Smooth muscle cell (in vitro differentiated cells): ENCODE measurements around the gene SNCAIP. TPM values are rescaled to one million over a fixed set of nuclear protein-coding genes. Genes with fewer than 3 reads are reported as not detected.
A peak's percentile ranks its signal among the peaks of the same experiment; 100 is the strongest.

Experiments used
- DNase-seq: peaks from one replicate; lab custom pipeline; 2025; ENCODE audit not compliant: unreplicated experiment; lab: John Stamatoyannopoulos, UW
- H2AFZ ChIP-seq: fragments of 200-600 bp; sonication (generic); 2 replicates; pipeline ENCODE4 v1.6.0; 2016; ENCODE audit warnings: antibody characterized with exemption, low read depth, mild to moderate bottlenecking
- H3F3A ChIP-seq: fragments of 200-600 bp; sonication (generic); 2 replicates; pipeline ENCODE4 v1.6.0; 2017; ENCODE audit warnings: antibody characterized with exemption, low read depth
- H3K27ac ChIP-seq: fragments of 200-600 bp; sonication (generic); 2 replicates; pipeline ENCODE4 v1.5.1; 2016; ENCODE audit warnings: low read depth, mild to moderate bottlenecking
- H3K27me3 ChIP-seq: fragments of 200-600 bp; sonication (generic); 2 replicates; pipeline ENCODE4 v1.6.1; 2016; ENCODE audit warnings: low read depth, mild to moderate bottlenecking
- H3K36me3 ChIP-seq: fragments of 200-600 bp; sonication (generic); 2 replicates; pipeline ENCODE4 v1.5.1; 2016; ENCODE audit warnings: low read depth
- H3K4me1 ChIP-seq: fragments of 200-600 bp; sonication (generic); 2 replicates; pipeline ENCODE4 v1.5.1; 2016; ENCODE audit warnings: low read depth
- H3K4me2 ChIP-seq: fragments of 200-600 bp; sonication (generic); 2 replicates; pipeline ENCODE4 v1.6.0; 2016; ENCODE audit warnings: mild to moderate bottlenecking
- H3K4me3 ChIP-seq: fragments of 200-600 bp; sonication (generic); 2 replicates; pipeline ENCODE4 v1.5.1; 2016; ENCODE audit warnings: mild to moderate bottlenecking
- H3K79me2 ChIP-seq: fragments of 200-600 bp; sonication (generic); 2 replicates; pipeline ENCODE4 v1.6.0; 2016; ENCODE audit warnings: low read depth, mild to moderate bottlenecking
- H3K9ac ChIP-seq: fragments of 200-600 bp; sonication (generic); 2 replicates; pipeline ENCODE4 v1.6.0; 2016; ENCODE audit warnings: low read depth
- H3K9me3 ChIP-seq: fragments of 200-600 bp; sonication (generic); replicated peaks from 2 replicates; pipeline ENCODE4 v1.5.1; 2016; ENCODE audit warnings: low read depth
- H4K20me1 ChIP-seq: fragments of 200-600 bp; sonication (generic); 2 replicates; pipeline ENCODE4 v1.6.0; 2016; ENCODE audit warnings: low read depth
- WGBS: methylation state at CpG from one replicate; pipeline ENCODE4 v1.1.7; 2016; ENCODE audit warnings: low lambda C conversion rate; 5-methylcytosine and 5-hydroxymethylcytosine counted together
- polyA plus RNA-seq: library from polyadenylated mRNA; unstranded; fragments of >200 nt; fragmentation: Nextera tagmentation; extraction: Ambion mirVana; gene quantifications from 2 replicates; pipeline ENCODE4 v1.2.1, GENCODE V29; 2016
- total RNA-seq: library from RNA; depleted of rRNA; stranded (reverse); fragments of >200 nt; gene quantifications from 2 replicates; pipeline ENCODE4 v1.2.3, GENCODE V29; 2014
- TF ChIP-seq, protein P1 (sequence below): fragments of 200-600 bp; sonication (generic); IDR thresholded peaks from 2 replicates; pipeline ENCODE4 v1.5.1; 2017; ENCODE audit warnings: borderline replicate concordance, mild to moderate bottlenecking, antibody characterized with exemption; ENCODE audit not compliant: insufficient read depth, poor library complexity, severe bottlenecking

Gene SNCAIP
- total and polyA plus RNA-seq, 2 experiments from 2014 or later, result 7.2 to 8.0 TPM

DNA sequence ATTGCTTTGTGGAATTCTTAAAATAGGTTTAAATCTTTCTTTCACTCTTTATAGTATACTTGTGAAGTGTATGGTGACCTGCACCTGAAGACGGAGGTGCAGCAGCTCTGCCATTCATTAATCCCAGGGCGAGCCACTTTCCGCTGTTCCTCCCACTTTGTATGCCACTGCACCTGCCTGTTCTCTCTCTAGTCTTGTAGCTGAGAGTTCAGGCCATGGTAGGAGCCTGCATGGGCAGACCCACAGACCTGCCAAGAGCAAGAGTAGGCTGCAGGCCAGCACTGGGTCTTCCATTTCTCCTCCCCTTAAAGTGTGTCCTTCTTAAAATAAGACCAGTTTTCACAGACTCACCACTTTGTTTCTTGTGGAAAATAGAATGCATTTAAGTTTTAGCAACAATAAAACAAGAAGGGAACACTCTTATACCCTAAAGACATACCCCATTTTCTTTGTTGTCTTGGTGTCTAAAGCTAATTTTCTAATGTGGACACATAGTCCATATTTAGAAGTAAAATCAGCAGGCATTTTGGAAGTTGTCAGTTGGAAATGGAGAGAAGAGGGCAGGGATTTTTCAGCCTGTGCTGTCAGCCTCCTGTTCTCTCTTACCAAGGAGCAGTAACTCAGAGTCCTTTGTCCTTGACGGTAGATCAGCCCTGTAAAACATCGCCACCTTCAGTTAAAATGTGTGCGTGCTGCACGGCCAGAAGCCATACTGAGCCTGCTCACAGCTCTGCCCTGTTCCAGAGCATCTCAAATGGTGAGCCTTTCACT is 103.2 kb downstream of the SNCAIP start:
- Histone ChIP-seq H3K27ac (no peak overlapping the region), H3K36me3 (no peaks in the 10 kb centered on the region), H3F3A (no peaks in the 10 kb centered on the region), H3K9me3 (no peaks in the 10 kb centered on the region), H3K9ac (no peak overlapping the region), H3K4me2 (no peak overlapping the region), H3K79me2 (no peaks in the 10 kb centered on the region), H3K4me1 (no peaks in the 10 kb centered on the region), H4K20me1 (no peaks in the 10 kb centered on the region), H3K27me3 (no peaks in the 10 kb centered on the region), H3K4me3 (no peak overlapping the region), H2AFZ (no peak overlapping the region)
- 44% methylated on average over 7 of the region's 7 CpGs for WGBS
- TF ChIP-seq, protein P1, sequence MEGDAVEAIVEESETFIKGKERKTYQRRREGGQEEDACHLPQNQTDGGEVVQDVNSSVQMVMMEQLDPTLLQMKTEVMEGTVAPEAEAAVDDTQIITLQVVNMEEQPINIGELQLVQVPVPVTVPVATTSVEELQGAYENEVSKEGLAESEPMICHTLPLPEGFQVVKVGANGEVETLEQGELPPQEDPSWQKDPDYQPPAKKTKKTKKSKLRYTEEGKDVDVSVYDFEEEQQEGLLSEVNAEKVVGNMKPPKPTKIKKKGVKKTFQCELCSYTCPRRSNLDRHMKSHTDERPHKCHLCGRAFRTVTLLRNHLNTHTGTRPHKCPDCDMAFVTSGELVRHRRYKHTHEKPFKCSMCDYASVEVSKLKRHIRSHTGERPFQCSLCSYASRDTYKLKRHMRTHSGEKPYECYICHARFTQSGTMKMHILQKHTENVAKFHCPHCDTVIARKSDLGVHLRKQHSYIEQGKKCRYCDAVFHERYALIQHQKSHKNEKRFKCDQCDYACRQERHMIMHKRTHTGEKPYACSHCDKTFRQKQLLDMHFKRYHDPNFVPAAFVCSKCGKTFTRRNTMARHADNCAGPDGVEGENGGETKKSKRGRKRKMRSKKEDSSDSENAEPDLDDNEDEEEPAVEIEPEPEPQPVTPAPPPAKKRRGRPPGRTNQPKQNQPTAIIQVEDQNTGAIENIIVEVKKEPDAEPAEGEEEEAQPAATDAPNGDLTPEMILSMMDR, result peak; percentile 67
- no peak for DNase-seq

DNA sequence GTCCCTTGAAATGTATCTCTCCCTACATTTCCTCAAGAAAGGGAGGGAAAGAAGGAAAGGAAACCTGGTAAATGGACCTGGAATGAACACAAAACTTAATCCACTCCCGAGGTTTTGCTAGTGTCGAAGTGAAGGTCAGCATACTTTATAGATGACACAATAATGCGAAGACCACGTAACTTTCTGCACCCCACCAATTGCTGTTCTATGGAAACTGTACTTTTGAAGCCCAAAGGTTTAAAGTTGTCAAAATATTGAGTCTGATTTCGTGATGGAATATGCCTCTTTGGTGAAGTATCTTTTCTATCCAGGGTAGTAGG is 103.7 kb downstream of the SNCAIP start:
- H2AFZ ChIP-seq, result no peak overlapping the region
- WGBS, result 78% methylated on average over 5 of the region's 5 CpGs

DNA sequence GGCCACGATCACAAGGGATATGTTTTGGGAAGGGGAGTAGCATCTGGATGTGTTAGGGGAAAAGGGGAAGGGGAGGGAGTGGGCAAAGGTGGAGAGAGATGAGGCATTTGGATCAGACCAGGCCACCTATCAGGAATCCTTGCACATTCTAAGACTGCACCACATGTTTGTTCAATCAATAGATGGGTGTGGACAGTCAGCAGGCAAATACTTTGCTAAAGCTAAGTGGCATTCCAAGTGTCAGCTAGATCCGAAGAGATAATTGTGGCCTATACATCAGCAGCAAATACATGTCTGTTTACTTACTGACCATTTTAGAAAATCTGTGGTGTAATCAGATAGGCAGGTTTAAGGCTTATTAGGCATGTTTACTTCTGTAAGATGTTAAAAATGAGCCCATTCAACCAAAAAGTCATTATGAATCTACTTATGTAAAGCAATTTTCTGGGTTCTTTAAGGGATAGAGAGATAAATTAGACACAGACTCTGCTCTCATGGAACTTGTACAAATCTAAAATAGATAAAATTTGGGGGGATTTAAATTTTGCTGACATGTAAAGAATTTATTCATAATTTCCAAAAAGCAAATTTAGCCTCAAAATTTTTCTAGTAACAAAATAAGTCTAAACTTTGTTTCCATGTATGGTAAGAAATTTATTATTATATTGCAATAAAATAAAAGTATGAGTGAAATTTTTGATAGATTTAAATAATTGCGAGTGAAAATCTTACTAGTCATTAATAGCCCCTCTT is 107.3 kb downstream of the SNCAIP start:
- Histone ChIP-seq H3K27me3 (no peaks in the 10 kb centered on the region), H3K9ac (no peak overlapping the region), H3K27ac (no peak overlapping the region), H4K20me1 (no peaks in the 10 kb centered on the region), H3K4me1 (no peaks in the 10 kb centered on the region), H3K79me2 (no peaks in the 10 kb centered on the region), H3K9me3 (no peaks in the 10 kb centered on the region), H2AFZ (no peak overlapping the region), H3K4me2 (no peak overlapping the region), H3K36me3 (no peaks in the 10 kb centered on the region), H3K4me3 (no peak overlapping the region), H3F3A (no peaks in the 10 kb centered on the region)
- WGBS, result 78% methylated on average over 3 of the region's 3 CpGs
- DNase-seq, result no peak
- TF ChIP-seq, protein P1, result no peak

More for the DNA sequence above, 103.7 kb downstream of the SNCAIP start:
- no peaks in the 10 kb centered on the region for H4K20me1 ChIP-seq
- no peak overlapping the region for H3K4me3 ChIP-seq
- H3K9ac ChIP-seq, result no peak overlapping the region
- no peaks in the 10 kb centered on the region for H3K27me3 ChIP-seq
- no peaks in the 10 kb centered on the region for H3K9me3 ChIP-seq
- no peaks in the 10 kb centered on the region for H3K4me1 ChIP-seq
- no peak overlapping the region for H3K27ac ChIP-seq
- TF ChIP-seq, protein P1, result no peak
- DNase-seq, result no peak
- no peak overlapping the region for H3K4me2 ChIP-seq
- H3F3A ChIP-seq, result no peaks in the 10 kb centered on the region
- H3K79me2 ChIP-seq, result no peaks in the 10 kb centered on the region
- no peaks in the 10 kb centered on the region for H3K36me3 ChIP-seq
